Adrenal gland (tissue), 12 donors: ENCODE results near the gene PLRG1. TPM values are rescaled to one million over a fixed set of nuclear protein-coding genes. Genes with fewer than 3 reads are reported as not detected.

ENCODE experiments used
- DNase-seq, 7 donors: peaks; one replicate each; pipeline ENCODE4 v3.0.0-alpha.2; 2019 to 2020
- H3K27ac ChIP-seq, 5 donors: fragments of 200-600 bp; sonication (generic) in 4 of 5; 1 replicate in 3 of 5; 2 replicates in 2 of 5; pipeline versions ENCODE4 v1.5.1 to v1.8.0; 2016 to 2020; ENCODE audit warnings: mild to moderate bottlenecking in 1 of 5
- H3K27me3 ChIP-seq: fragments of 200-600 bp; 2 replicates; pipeline ENCODE4 v1.8.0; 2021
- H3K36me3 ChIP-seq, 2 donors: fragments of 200-600 bp; replicated peaks in 1 of 2; 1 replicate in 1 of 2; 2 replicates in 1 of 2; pipeline versions ENCODE4 v1.5.1 to v1.8.0; 2018 to 2022
- H3K4me1 ChIP-seq, 2 donors: fragments of 200-600 bp; replicated peaks in 1 of 2; 1 replicate in 1 of 2; 2 replicates in 1 of 2; pipeline versions ENCODE4 v1.5.1 to v1.8.0; 2018 to 2021
- H3K4me3 ChIP-seq, 4 donors: fragments of 200-600 bp; sonication (generic) in 3 of 4; one replicate each; pipeline ENCODE4 v1.5.1; 2016 to 2018
- H3K9me3 ChIP-seq, 3 donors: fragments of 200-600 bp; sonication (generic) in 1 of 3; replicated peaks in 1 of 3; 1 replicate in 2 of 3; 2 replicates in 1 of 3; pipeline versions ENCODE4 v1.5.1 to v1.8.0; 2016 to 2021
- POLR2A ChIP-seq, 2 donors: fragments of 450-650 bp; IDR thresholded peaks; one replicate each; pipeline ENCODE4 v1.6.1; 2017; ENCODE audit warnings: antibody characterized with exemption in 2 of 2, mild to moderate bottlenecking in 2 of 2, moderate library complexity in 1 of 2
- WGBS, 4 donors: extraction: QIAGEN DNeasy Blood & Tissue Kit in 2 of 4; methylation state at CpG; one replicate each; pipeline versions ENCODE4 v1.1.5 to v1.1.7; 2013 to 2017; 5-methylcytosine and 5-hydroxymethylcytosine counted together
- intact Hi-C, 2 donors: fragments of 100-400 bp; cut with DNase I; formaldehyde crosslinking; loops; one replicate each; pipeline versions ENCODE4 v1.14.1 to v1.15.0; 2022 to 2023
- polyA plus RNA-seq, 3 donors: library from polyadenylated mRNA; stranded (reverse); fragments of 200-250 nt in 2 of 3; fragments of 350-450 nt in 1 of 3; fragmentation: Illumina TruSeq in 1 of 3; extraction: RNeasy Lipid Tissue Mini Kit (QIAGEN cat#74804) in 1 of 3; gene quantifications; one replicate each; pipeline ENCODE4 v1.2.3, GENCODE V29; 2013 to 2014
- total RNA-seq, 9 donors: library from RNA; depleted of rRNA in 4 of 9; stranded (reverse); fragments of >200 nt in 4 of 9; fragments of 120-200 nt in 1 of 9; fragmentation: NEBNext Ultra II Directional in 1 of 9; extraction: Animal tissue kit (Norgen Biotek cat#: 25700) in 1 of 9; gene quantifications; one replicate each; pipeline versions ENCODE4 v1.1.0 to v1.2.4, GENCODE V29; 2013 to 2023
- TF ChIP-seq, protein P1 (sequence below), 6 experiments: fragments of 450-650 bp in 4 of 6; fragments of 200-600 bp in 2 of 6; sonication (generic) in 1 of 6; IDR thresholded peaks; 1 replicate in 5 of 6; 2 replicates in 1 of 6; pipeline versions ENCODE4 v1.5.1 to v1.8.0; 2016 to 2021; ENCODE audit warnings: antibody characterized with exemption in 6 of 6, mild to moderate bottlenecking in 2 of 6, moderate library complexity in 1 of 6
- donor health status: healthy with polysubstance abuse.
- donor health status: Bipolar disorder and iron deficiency.
- donor health status: DM: yes; HTN: yes; CAD: no.
- donor health status: DM: no; HTN: no; CAD: no.
- donor health status: DM: no; HTN: no; CAD: no.
- donor health status: DM: yes; HTN: yes; CAD: no.

The PLRG1 gene
- total and polyA plus RNA-seq, 12 donors = 37.2 to 71.4 (median 54.3) TPM

DNA sequence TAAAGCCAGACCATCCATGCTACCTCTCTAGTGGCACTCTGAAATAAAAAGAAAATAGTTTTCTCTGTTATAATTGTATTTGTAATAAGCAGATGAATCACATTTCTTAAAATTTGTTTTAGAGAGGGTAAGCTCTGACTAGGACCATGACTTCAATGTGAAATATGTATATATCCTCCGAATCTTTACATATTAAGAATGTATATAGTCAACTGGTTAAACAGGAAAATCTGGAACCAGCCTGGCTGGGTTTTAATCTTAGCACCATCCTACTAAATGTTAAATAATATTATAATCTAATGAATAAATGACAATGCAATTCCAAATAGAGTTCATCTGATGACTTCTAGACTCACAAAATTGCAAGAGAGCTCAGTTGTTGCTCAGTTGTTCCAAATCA, 14.1 kb upstream of the PLRG1 start:
- H3K27ac ChIP-seq = no peak overlapping the region
- 73 to 81% (median 77%) methylated on average over 1 of the region's 1 CpG for WGBS, 4 donors
- no peak for DNase-seq
- TF ChIP-seq, protein P1, sequence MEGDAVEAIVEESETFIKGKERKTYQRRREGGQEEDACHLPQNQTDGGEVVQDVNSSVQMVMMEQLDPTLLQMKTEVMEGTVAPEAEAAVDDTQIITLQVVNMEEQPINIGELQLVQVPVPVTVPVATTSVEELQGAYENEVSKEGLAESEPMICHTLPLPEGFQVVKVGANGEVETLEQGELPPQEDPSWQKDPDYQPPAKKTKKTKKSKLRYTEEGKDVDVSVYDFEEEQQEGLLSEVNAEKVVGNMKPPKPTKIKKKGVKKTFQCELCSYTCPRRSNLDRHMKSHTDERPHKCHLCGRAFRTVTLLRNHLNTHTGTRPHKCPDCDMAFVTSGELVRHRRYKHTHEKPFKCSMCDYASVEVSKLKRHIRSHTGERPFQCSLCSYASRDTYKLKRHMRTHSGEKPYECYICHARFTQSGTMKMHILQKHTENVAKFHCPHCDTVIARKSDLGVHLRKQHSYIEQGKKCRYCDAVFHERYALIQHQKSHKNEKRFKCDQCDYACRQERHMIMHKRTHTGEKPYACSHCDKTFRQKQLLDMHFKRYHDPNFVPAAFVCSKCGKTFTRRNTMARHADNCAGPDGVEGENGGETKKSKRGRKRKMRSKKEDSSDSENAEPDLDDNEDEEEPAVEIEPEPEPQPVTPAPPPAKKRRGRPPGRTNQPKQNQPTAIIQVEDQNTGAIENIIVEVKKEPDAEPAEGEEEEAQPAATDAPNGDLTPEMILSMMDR (IDR thresholded peaks at IDR 0.05) = no peak
- TF ChIP-seq POLR2A (IDR thresholded peaks at IDR 0.05) = no peak
- intact Hi-C loops = no loop called here
- no peaks in the 10 kb centered on the region for H3K27me3 ChIP-seq
- H3K4me3 ChIP-seq = no peak overlapping the region
- H3K4me1 ChIP-seq = no peaks in the 10 kb centered on the region
- no peaks in the 10 kb centered on the region for H3K36me3 ChIP-seq
- H3K9me3 ChIP-seq = no peaks in the 10 kb centered on the region

DNA sequence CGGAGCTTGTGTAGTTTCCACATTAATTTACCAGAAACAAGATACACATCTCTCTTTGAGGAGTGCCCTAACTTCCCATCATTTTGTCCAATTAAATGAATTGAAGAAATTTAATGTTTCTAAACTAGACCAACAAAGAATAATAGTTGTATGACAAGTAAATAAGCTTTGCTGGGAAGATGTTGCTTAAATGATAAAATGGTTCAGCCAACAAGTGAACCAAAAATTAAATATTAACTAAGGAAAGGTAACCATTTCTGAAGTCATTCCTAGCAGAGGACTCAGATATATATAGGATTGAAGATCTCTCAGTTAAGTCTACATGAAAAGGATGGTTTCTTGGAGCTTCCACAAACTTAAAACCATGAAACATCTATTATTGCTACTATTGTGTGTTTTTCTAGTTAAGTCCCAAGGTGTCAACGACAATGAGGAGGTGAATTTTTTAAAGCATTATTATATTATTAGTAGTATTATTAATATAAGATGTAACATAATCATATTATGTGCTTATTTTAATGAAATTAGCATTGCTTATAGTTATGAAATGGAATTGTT, 12.6 kb upstream of the PLRG1 start, which contains the start of gene FGB:
Gene FGB (plus strand): TSS at position 315 of the 558 bp plus-strand sequence. CDS start 8 bp downstream, at position 323.
- no peak for DNase-seq
- intact Hi-C loops = no loop called here

DNA sequence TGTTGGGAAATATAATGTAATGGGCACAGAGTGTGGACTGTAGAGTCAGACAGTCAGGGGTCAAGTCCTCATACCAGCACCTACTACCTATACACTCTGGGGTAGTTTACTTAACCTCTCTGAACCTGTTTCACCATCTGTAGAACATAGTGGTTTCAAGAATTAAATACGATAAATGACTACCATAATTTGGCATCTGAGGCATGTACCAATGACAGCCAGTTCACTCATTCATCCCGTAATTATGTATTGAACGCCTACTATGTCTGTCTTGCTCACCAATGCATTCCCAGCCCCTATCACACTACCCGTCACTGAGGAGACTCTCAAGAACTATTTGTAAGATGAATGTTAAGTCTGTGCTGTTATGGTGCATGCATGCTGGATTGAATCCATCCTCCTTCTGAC, 10.6 kb upstream of the PLRG1 start:
- Histone ChIP-seq H3K36me3 (no peaks in the 10 kb centered on the region), H3K4me3 (no peak overlapping the region), H3K27me3 (no peaks in the 10 kb centered on the region), H3K4me1 (no peaks in the 10 kb centered on the region), H3K9me3 (no peaks in the 10 kb centered on the region), H3K27ac (no peak overlapping the region)
- TF ChIP-seq, protein P1 (IDR thresholded peaks at IDR 0.05) = no peak
- no peak for TF ChIP-seq POLR2A (IDR thresholded peaks at IDR 0.05)
- DNase-seq = no peak
- 62 to 71% (median 66%) methylated on average over 4 of the region's 4 CpGs for WGBS, 4 donors
- intact Hi-C loops = no loop called here

More for the DNA sequence above, 12.6 kb upstream of the PLRG1 start, which contains the start of gene FGB:
- 67 to 70% (median 68%) methylated on average over 2 of the region's 2 CpGs for WGBS, 4 donors
- TF ChIP-seq POLR2A (IDR thresholded peaks at IDR 0.05) = no peak
- TF ChIP-seq, protein P1 (IDR thresholded peaks at IDR 0.05) = no peak
- Histone ChIP-seq H3K27ac (no peak within 1 kb of the TSS), H3K27me3 (no peaks in the 10 kb centered on the region), H3K4me1 (no peaks in the 10 kb centered on the region), H3K36me3 (no peaks in the 10 kb centered on the region), H3K9me3 (no peaks in the 10 kb centered on the region), H3K4me3 (no peak within 1 kb of the TSS)

DNA sequence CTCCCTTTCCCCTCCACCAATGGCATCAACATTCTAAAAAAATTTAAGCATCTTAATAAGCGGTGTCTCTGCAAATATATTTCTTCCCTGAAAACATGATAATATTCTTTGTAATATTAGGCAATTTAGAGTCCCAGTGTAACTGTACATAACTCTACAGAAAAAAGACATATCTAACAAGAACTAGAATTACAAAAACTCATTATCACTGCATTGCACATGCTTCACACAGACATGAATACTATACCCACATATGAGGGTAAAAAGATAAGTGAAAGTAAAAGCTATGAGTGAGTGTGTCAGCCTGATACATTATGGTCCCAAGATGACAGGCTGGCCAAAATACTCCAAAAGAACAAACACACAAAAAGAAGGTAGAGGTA, 10.2 kb upstream of the PLRG1 start:
- no peak overlapping the region for H3K27ac ChIP-seq
- DNase-seq = no peak
- H3K4me1 ChIP-seq = no peaks in the 10 kb centered on the region
- no peak overlapping the region for H3K4me3 ChIP-seq
- TF ChIP-seq, protein P1 (IDR thresholded peaks at IDR 0.05) = no peak
- TF ChIP-seq POLR2A (IDR thresholded peaks at IDR 0.05) = no peak
- intact Hi-C loops = no loop called here
- no peaks in the 10 kb centered on the region for H3K36me3 ChIP-seq
- no peaks in the 10 kb centered on the region for H3K27me3 ChIP-seq
- H3K9me3 ChIP-seq = no peaks in the 10 kb centered on the region
- 76 to 94% (median 89%) methylated on average over 1 of the region's 1 CpG for WGBS, 4 donors
